ENCODE measurements around the gene DGCR8.

The DGCR8 gene

DNA sequence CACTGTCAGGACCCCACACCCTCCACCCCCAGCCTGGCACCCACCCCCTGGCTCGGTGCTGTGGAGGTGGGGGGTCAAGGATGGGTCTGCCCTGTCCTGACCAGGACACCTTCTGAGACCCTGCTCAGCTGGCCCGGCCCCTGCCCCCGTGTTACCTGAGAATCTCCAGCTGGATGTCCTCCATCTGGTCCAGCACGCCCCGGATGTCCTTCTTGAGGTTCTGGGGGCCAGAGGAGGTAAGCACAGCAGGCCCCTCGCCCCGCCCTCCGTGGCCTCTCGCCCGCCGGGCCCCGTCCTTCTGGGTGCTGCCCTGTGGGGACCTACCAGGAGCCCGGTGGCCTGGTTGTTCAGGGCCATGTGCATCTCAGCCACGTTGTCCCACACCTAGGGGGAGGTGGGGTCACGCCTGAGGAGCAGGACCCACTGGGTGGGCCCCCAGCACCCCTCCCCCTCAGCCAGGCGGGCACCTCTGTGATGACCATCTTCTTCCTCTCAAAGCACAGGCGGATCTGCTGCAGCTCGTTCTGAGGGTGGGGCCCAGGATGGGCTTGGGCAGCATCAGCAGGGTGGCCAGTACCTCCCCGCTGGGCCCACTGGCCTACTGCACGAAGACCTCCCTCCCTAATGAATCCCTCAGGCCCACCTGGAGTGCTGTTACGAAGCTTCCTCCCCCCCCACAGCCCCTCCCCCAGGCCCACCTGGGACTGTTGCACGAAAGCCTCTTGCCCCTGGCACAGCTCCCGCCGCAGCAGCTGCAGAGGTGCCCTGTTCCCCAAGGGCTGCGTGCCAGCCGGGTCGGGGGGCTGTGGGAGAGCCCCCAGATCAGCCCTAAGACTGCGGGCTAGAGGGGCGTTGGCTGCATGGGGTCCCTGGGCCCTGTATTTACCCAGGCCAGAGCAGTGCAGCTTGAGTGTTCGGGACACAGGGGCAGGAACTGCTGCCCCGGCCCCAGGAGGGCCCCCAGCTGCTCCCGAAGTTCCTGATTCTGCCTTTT, 69.5 kb downstream of the DGCR8 start:
- in situ Hi-C loops (cut with MboI; ENCODE audit: low sequenced_read_pairs): loop anchor here (10.0 kb wide), 1 partner anchor 125 kb away; no protein-coding TSS in a partner anchor

DNA sequence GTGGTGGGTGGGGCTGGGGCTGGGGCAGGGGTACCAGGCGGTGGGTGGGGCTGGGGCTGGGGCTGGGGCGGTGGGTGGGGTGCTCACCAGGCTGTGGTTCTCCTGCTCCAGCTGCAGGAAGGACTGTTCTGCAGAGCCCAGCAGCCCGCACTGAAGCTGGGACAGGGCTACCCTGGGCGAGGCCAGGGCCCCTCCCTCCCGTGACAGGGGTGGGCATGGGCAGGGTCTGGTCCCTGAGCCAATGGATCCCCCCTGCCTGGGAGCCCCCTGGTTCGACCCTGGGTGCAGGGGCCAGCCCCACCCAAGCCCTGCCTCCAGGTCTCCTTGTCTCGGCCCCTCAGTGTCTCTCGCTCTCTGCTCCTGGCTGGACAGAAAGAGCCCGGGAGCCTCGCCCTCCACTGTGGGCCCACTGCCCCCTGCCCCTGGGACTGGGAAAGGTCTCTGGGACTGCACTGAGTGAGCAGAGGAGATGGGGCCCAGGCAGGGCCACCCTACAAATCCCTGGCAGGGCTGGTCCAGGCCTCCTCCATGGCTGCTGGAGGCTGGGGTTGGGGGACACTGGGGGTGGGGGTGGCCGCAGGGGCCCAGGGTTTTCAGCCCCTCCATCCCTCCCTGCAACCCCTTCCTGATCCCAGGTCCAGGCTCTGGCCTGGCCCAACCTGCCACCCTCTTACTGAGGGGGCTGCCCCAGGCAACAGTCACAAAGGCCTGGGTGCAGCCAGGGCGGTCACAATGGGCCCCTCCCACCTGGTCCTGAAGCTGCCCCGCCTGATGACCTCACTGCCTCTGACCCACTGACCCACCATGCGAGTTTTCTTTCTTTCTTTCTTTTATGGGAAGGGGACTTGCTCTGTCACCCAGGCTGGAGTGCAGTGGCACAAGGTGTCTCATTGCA, 70.6 kb downstream of the DGCR8 start, which contains the start of gene CCDC188:
Gene CCDC188, minus strand, starts transcription at position 675 of the 895 bp plus-strand sequence. Its CDS starts 69 bp downstream, at position 606.
- in situ Hi-C loops (cut with MboI; ENCODE audit: low sequenced_read_pairs): loop anchor here (10.0 kb wide), 1 partner anchor 124 kb away; no protein-coding TSS in a partner anchor

DNA sequence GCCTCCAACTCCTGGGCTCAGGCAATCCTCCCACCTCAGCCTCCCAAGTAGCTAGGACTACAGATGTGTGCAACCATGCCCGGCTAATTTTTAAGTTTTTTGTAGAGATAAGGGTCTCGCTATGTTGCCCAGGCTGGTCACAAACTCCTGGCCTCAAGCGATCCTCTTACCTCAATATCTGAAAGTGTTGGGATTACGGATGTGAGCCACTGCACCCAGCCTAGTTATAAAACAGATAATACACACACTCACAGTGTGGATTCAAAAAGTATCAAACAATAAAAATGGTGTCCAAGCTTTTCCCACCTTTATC, 71.2 kb downstream of the DGCR8 start:
- in situ Hi-C loops (cut with MboI; ENCODE audit: low sequenced_read_pairs): loop anchor here (10.0 kb wide), 1 partner anchor 124 kb away; no protein-coding TSS in a partner anchor

DNA sequence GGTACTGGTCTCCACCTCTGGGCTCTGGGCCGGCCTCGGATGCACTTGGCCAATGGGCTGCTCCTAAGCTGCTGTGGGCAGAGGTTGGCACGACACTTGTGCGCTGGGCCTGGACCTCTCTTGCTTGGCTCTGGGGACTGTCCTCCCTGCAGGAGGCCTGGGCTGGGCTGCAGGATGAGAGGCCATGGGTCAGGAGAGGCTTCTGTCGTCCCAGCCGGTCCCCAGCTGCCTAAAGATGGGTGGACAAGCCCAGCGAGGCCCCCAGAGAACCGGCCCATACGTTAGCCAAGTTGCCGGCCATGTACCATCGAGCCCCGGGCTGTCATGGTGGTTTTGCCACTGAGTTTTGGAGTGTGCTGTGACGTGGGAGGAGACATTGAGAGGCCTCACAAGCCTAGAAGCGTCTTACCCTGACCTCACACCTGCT, 72.4 kb downstream of the DGCR8 start:
- in situ Hi-C loops (cut with MboI; ENCODE audit: low sequenced_read_pairs): loop anchor here (10.0 kb wide), 1 partner anchor 122 kb away; no protein-coding TSS in a partner anchor

DNA sequence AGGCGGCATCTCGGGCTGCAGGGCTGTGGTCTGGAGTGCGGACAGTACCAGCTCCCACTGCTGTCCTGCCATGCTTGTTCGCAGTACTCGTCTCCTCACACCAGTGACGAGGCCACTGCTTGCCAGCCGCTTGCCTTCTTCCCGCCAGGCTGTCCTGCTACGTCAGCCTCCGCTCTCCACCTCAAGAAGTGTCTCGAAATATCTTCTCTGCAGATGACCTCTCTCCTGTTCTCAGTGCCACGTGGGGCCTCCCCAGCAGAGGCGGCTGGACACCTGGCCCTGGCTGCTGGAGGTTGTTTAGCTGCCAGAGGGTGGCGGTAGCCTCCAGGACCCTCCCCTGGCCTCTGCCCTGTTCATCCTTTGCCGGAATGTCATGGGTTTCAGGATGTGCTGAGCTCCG, 73.9 kb downstream of the DGCR8 start:
- in situ Hi-C loops (cut with MboI; ENCODE audit: low sequenced_read_pairs): loop anchor here (10.0 kb wide), 1 partner anchor 121 kb away; no protein-coding TSS in a partner anchor

DNA sequence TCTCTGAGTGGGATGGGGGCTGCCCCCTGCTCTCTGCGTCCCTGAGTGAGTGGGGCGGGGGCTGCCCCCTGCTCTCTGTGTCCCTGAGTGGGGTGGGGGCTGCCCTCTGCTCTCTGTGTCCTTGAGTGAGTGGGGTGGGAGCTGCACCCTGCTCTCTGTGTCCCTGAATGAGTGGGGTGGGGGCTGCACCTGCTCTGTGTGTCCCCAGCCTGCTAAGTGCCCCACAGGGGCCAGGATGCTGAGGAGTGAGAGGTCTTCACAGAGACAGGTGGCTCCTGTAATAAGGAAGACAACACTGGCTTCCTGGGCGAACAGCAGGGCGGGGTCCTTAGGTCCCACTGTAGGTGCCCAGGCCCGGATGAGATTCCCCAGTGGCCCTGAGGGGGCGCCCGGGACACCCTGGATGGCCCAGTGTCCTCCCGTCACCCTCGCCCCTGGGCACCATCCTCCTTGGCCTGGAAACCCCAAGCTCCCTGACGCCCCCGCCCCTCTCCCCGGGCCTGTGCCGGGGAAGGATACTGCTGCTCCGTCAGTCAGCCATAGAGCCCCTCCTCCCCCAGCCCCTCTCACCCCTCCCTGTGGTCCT, 74.7 kb downstream of the DGCR8 start:
- in situ Hi-C loops (cut with MboI; ENCODE audit: low sequenced_read_pairs): loop anchor here (10.0 kb wide), 1 partner anchor 120 kb away; no protein-coding TSS in a partner anchor

DNA sequence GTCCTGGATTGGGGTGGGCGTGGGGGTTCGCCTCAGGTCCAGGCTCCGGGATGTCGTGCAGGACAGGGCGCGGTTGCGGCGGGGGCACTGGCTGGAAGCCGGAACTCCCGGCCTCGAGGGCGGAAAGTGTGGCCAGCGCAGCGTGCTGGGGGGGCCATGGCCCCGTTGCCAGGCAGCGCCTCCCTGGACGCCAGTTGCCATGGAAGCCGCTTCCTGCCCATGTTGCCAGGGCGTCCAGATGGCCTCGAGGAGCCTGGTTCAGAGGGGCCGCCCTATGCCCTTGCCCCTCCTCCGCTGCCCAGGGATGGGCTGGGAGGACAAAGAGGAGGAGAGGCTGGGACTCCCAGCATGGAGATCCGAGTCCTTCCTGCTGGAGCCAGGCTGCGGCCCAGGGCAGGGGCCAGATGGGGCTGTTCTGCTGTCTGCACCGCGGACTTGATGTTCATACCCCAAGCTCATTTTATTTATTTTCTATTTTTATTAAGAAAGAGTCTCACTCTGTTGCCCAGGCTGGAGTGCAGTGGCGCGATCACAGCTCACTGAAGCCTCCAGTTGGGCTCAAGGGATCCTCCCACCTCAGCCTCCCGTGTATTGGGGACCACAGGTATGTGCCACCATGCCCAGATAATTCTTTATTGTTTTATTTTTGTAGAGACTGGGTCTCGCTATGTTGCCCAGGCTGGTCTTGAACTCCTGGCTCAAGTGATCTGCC, 75.4 kb downstream of the DGCR8 start:
- in situ Hi-C loops (cut with MboI; ENCODE audit: low sequenced_read_pairs): loop anchor here (10.0 kb wide), 1 partner anchor 119 kb away; no protein-coding TSS in a partner anchor

DNA sequence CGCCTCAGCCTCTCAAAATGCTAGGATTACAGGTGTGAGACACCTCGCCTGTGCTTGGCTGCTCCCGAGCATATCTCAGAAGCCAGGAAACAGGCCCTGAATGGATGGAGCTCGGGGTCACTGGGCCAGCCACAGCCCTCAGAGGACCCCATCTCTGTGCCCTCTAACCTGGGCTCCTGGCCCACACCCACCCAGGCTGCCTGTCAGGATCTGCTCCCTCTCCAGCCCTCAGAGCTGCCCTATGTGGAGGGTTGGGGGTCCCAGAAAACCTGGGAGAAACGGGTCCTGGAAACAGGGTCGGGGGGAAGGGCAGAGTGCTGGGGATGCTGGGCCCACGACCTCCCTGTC, 76.0 kb downstream of the DGCR8 start:
- in situ Hi-C loops (cut with MboI; ENCODE audit: low sequenced_read_pairs): loop anchor here (10.0 kb wide), 1 partner anchor 119 kb away; no protein-coding TSS in a partner anchor

DNA sequence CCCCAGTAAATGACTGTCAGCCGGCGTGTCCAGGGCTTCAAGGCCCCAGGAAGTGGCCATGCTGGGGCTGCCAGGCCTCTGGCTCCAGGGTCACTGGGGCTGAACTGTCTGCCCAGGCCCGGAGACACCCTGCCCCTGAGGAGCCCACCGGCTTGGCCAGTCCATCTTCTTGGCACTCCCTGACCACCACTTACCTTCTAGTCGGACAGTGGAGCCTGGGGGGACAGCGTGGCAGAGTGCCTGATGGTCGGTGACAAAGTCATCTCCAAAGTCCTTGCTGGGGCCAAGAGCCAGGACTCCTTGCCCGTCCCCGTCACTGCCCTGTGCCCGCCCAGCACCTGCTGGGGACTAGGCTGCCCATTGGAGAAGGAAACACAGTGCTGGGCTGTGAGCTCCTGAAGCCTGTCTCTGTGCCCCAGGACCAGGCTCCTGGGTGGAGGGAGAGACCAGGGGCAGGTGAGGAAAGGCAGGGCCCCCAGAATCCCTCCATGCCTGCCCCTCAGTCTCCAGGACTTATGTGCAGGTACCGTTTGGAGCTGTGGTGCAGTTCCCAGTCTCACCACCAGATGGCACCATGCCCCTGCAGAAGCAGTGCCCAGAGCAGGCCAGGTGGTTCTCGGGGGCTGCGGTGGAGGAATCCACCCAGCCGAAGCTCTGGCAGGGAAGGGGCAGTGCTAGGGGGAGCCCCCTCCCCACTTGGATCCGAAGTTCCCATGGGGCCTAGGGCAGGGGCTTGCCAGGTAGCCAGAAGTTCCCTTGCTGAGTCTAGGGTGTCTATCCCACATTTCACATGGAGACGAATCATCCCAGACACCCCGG, 76.8 kb downstream of the DGCR8 start:
- in situ Hi-C loops (cut with MboI; ENCODE audit: low sequenced_read_pairs): loop anchor here (10.0 kb wide), 1 partner anchor 118 kb away; no protein-coding TSS in a partner anchor

DNA sequence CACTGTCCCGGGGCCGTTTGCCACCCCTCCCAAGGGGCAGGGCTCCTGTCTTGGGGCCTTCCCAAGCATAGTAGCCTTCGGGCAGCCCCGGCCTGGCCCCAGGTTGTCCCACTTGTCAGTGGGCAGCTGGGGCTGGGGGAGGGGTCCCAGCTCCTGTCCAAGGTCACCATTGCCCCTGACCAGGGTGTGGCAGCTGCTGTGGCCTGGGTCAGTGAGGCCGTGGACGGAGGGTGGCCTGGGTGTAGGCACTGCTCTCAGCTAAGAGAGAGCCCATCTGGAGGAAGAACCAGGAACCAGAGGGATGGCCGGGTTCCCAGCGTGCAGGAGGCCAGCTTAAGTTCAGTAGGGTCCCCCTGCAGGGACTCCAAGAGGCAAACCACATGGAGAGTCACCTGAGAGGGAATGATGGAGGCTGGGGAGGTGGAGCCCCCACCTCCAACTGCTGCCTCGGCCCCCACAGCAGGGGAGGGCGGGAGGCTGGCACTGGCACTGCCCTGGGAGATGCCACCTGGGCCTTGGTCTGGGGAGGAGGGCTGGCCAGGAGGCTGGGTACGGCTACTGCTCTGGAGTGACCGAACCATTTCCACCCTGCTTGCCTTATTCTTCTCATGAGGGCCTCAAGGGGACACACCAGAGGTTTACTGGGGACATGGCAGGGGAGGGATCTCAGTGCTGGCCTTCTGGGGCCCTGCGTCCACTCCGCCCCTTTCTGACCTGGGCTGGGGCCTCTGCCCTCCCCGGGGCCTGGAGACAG, 77.6 kb downstream of the DGCR8 start:
- in situ Hi-C loops (cut with MboI; ENCODE audit: low sequenced_read_pairs): loop anchor here (10.0 kb wide), 1 partner anchor 117 kb away; no protein-coding TSS in a partner anchor

DNA sequence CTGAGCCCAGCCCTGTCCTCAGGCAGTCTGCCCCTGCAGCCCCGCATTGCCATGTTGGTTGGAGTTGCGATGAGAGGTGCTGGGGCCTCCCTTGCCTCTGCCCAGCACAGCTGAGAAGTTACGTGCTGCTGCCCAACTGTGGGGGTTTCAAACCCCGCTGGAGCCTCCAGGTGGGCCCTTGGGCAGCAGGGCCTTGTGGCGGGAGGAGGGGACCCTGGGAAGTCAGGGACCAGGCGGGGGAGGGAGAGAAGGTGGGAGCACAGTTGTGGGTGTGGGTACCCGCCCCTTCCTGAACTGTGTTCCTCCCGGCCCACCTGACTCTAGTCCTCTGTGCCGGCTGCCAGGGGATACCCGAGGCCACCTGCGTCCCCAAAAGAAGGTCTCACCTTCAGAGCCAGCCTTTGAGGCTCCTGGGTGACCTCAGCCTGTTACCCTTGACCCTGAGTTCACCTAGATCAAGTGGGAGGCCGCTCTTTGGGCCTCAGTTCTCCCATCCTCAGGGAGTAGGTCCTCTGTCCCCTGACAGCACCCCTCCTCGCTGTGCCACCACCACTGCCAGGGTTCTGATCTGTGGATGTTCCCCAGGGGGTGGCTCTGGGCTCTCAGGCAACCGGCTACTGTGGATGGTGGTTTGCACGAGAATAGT, 78.5 kb downstream of the DGCR8 start:
- in situ Hi-C loops (cut with MboI; ENCODE audit: low sequenced_read_pairs): loop anchor here (10.0 kb wide), 1 partner anchor 116 kb away; no protein-coding TSS in a partner anchor

DNA sequence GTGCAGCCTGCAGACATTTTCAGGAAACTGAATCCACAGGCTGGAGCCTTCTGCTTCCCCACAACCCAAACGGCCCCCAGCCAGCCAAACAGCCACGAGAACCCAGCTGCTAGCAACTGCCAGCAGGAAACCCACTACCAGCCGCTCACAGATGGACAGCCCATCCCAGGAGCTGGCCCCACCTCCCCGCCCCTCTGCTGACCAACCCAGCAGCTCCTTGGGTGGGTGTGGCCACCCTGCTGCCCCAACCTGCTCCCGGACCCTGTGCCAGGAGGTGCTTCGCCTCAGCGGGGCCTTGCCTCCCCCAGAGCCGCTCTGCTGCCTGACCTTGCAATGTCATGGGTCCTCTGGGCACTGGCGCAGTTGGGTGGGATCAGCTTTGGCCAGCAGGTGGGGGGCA, 79.0 kb downstream of the DGCR8 start:
- in situ Hi-C loops (cut with MboI; ENCODE audit: low sequenced_read_pairs): loop anchor here (10.0 kb wide), 1 partner anchor 116 kb away; no protein-coding TSS in a partner anchor

DNA sequence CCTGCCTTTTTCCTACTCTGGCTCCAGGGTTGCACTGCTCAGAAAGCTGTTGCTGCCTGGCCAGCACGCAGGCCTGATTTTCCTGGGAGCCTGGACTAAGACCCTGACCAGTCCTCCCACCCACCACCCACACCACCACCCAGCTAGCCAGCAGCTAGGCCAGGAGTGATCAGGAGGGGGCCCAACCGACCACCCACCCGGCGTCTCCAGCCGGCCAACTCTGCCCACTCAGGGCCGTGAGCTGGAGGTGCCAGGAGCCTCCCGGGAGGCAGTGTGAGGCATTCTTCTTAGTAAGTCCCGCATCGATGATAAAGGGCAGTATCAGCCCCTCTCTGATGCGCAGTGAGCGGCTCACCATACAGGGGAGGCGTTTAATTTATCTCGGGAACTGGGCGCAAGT, 79.5 kb downstream of the DGCR8 start:
- in situ Hi-C loops (cut with MboI; ENCODE audit: low sequenced_read_pairs): loop anchor here (10.0 kb wide), 1 partner anchor 115 kb away; no protein-coding TSS in a partner anchor

DNA sequence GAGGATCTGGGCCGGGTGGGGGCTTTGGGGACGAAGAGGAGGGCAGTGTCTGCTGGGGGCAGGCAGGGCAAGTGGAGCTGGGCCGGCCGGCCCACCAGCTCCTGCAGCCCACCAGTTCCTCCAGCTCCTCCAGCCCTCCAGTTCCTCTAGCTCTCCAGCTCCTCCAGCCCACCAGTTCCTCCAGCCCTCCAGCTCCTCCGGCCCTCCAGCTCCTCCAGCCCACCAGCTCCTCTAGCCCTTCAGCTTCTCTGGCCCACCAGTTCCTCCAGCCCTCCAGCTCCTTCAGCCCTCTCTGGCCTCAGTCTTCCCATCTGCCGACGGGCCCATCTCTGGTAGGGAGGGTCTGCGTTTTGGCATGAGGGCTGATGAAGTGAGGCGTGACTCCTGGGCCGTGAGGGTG, 80.0 kb downstream of the DGCR8 start:
- in situ Hi-C loops (cut with MboI; ENCODE audit: low sequenced_read_pairs): no loop called here

Measured in HL-60/S4 treated with phorbol 12-myristate 13-acetate at 8.2 ng/mL for 4 days and 3 days (cell line).